K562 (cell line): ENCODE data around the gene GNAZ.

ENCODE experiments used
- CTCF ChIP-seq, 3 experiments: IDR thresholded peaks in 2 of 3; conservative IDR thresholded peaks in 1 of 3; 2 replicates each; pipeline ENCODE4 v1.5.1; 2011 to 2012; ENCODE audit warnings: low read length in 3 of 3, mild to moderate bottlenecking in 3 of 3, control low read depth in 2 of 3, improper control_type of control experiment in 1 of 3, inconsistent platforms in 1 of 3, low read depth in 1 of 3, mixed read lengths in 1 of 3, moderate library complexity in 1 of 3; ENCODE audit not compliant: insufficient read depth in 2 of 3
- KAT7 ChIP-seq: sonication (generic); formaldehyde crosslinking; IDR thresholded peaks from 2 replicates; pipeline ENCODE4 v1.8.0; 2022; ENCODE audit warnings: missing genetic modification reagents, mild to moderate bottlenecking, borderline replicate concordance
- PHF20 ChIP-seq: fragments of 450-650 bp; IDR thresholded peaks from 2 replicates; pipeline ENCODE4 v1.6.1; 2018; ENCODE audit not compliant: partially characterized antibody
- TEAD2 ChIP-seq: fragments of 450-650 bp; IDR thresholded peaks from 2 replicates; pipeline ENCODE4 v1.6.1; 2016; ENCODE audit warnings: missing genetic modification characterization, control low read depth, missing compliant biosample characterization
- YY1 ChIP-seq, 3 experiments: IDR thresholded peaks; 2 replicates each; pipeline ENCODE4 v1.6.1; 2011; ENCODE audit warnings: low read length in 2 of 3, mild to moderate bottlenecking in 2 of 3, moderate library complexity in 2 of 3, borderline replicate concordance in 1 of 3, control low read depth in 1 of 3, low read depth in 1 of 3; ENCODE audit not compliant: insufficient read depth in 3 of 3, insufficient replicate concordance in 2 of 3, control insufficient read depth in 1 of 3, insufficient read length in 1 of 3; ENCODE audit errors: extremely low read depth in 1 of 3
- ZNF511 ChIP-seq: sonication (generic); formaldehyde crosslinking; IDR thresholded peaks from 2 replicates; pipeline ENCODE4 v1.8.0; 2022; ENCODE audit warnings: mild to moderate bottlenecking, missing genetic modification reagents

GRCh38 chr22:23147617-23148387 is 77.5 kb downstream of the GNAZ start:
- TF ChIP-seq ZNF511: no peak
- TF ChIP-seq TEAD2 (tag): no peak
- TF ChIP-seq KAT7 (CRISPR knock-in tag): no peak
- TF ChIP-seq PHF20: no peak
- TF ChIP-seq CTCF (IDR thresholded peaks at IDR 0.05 in 2 of 3, conservative IDR thresholded peaks at IDR 0.05 in 1 of 3; ENCODE audit: insufficient read depth in 2 of 3, low read depth in 1 of 3, low read length in 3 of 3): no peak
- no peak for TF ChIP-seq YY1 (IDR thresholded peaks at IDR 0.05; ENCODE audit: borderline replicate concordance in 1 of 3, control insufficient read depth in 1 of 3, extremely low read depth in 1 of 3, insufficient read depth in 3 of 3, insufficient read length in 1 of 3, insufficient replicate concordance in 2 of 3, low read depth in 1 of 3, low read length in 2 of 3)
